CD8-positive, alpha-beta memory T cell (primary cell): ENCODE measurements around the gene CISTR. TPM values are rescaled to one million over a fixed set of nuclear protein-coding genes. Genes with fewer than 3 reads are reported as not detected.
"Not testable (repeated sequence)": the region's sequence is repeated elsewhere in the genome, so short reads cannot be mapped to it uniquely, and the experiment has no call there.

Source experiments
- CTCF ChIA-PET: fragments of 350-600 bp; sonication (Branson Sonifier 250); formaldehyde crosslinking; loops from one replicate; lab custom pipeline; 2021; ENCODE audit warnings: antibody characterized with exemption; lab: Charles Lee
- POLR2A ChIA-PET: fragments of 350-600 bp; sonication (Branson Sonifier 250); formaldehyde crosslinking; loops from one replicate; lab custom pipeline; 2021; ENCODE audit warnings: antibody characterized with exemption; lab: Charles Lee
- DNase-seq, 5 donors: peaks; one replicate each; pipeline versions ENCODE4 v3.0.0 to v3.0.0-alpha.2; 2020 to 2022; ENCODE audit warnings: mixed read lengths in 1 of 5
- H3K27ac ChIP-seq: one replicate; pipeline ENCODE4 v1.7.0; 2013; ENCODE audit warnings: low read depth, mild to moderate bottlenecking, low read length, moderate library complexity
- H3K27me3 ChIP-seq: 2 replicates; pipeline ENCODE4 v1.7.0; 2013; ENCODE audit warnings: low read length, mild to moderate bottlenecking; ENCODE audit not compliant: insufficient read depth, poor library complexity, severe bottlenecking
- H3K36me3 ChIP-seq: 2 replicates; pipeline ENCODE4 v1.7.0; 2013; ENCODE audit warnings: mild to moderate bottlenecking, low read length, moderate library complexity; ENCODE audit not compliant: insufficient read depth
- H3K4me1 ChIP-seq: 2 replicates; pipeline ENCODE4 v1.7.0; 2013; ENCODE audit warnings: mild to moderate bottlenecking, low read length, moderate library complexity; ENCODE audit not compliant: insufficient read depth
- H3K4me3 ChIP-seq: 2 replicates; pipeline ENCODE4 v1.7.0; 2013; ENCODE audit warnings: mild to moderate bottlenecking, low read length
- H3K9me3 ChIP-seq: 2 replicates; pipeline ENCODE4 v1.7.0; 2013; ENCODE audit warnings: mild to moderate bottlenecking, low read length
- H3K27ac Mint-ChIP-seq, 8 donors: one replicate each; pipeline ENCODE4 v1.8.0; 2020 to 2021; ENCODE audit warnings: mixed read lengths in 8 of 8, mild to moderate bottlenecking in 6 of 8, inconsistent platforms in 3 of 8, moderate library complexity in 3 of 8
- H3K27me3 Mint-ChIP-seq, 2 donors: one replicate each; pipeline ENCODE4 v1.8.0; 2020 to 2021; ENCODE audit warnings: mixed read lengths in 2 of 2, mild to moderate bottlenecking in 1 of 2, moderate library complexity in 1 of 2
- H3K36me3 Mint-ChIP-seq, 3 donors: one replicate each; pipeline ENCODE4 v1.8.0; 2020 to 2021; ENCODE audit warnings: mixed read lengths in 3 of 3, inconsistent platforms in 1 of 3, mild to moderate bottlenecking in 1 of 3
- H3K4me1 Mint-ChIP-seq, 3 donors: one replicate each; pipeline ENCODE4 v1.8.0; 2020 to 2021; ENCODE audit warnings: mixed read lengths in 3 of 3, inconsistent platforms in 1 of 3, mild to moderate bottlenecking in 1 of 3
- H3K4me3 Mint-ChIP-seq, 7 donors: one replicate each; pipeline ENCODE4 v1.8.0; 2020 to 2021; ENCODE audit warnings: mixed read lengths in 7 of 7, mild to moderate bottlenecking in 6 of 7, moderate library complexity in 4 of 7, inconsistent platforms in 2 of 7
- H3K9me3 Mint-ChIP-seq, 5 donors: one replicate each; pipeline ENCODE4 v1.8.0; 2020 to 2022; ENCODE audit warnings: mixed read lengths in 5 of 5, mild to moderate bottlenecking in 3 of 5, moderate library complexity in 2 of 5, inconsistent platforms in 1 of 5
- polyA plus RNA-seq: library from polyadenylated mRNA; unstranded; fragments of 300-500 nt; fragmentation: Illumina TruSeq; gene quantifications from one replicate; pipeline ENCODE4 v1.2.3, GENCODE V29; 2021
- total RNA-seq, 2 experiments: library from RNA; stranded (reverse); gene quantifications; one replicate each; pipeline ENCODE4 v1.2.3, GENCODE V29; 2021

The CISTR gene
- total and polyA plus RNA-seq, 3 experiments from 2014 or later = not detected

- DNase-seq = no peak
- H3K4me3 ChIP-seq = no peak overlapping the region
- no peaks in the 10 kb centered on the region for H3K9me3 ChIP-seq
- H3K27ac Mint-ChIP-seq = no peak overlapping the region
- CTCF ChIA-PET = no interaction called here
- peaks cover 0 to 2% (median 0%) of the 10 kb centered on the region in 5 donors for H3K9me3 Mint-ChIP-seq
- no peaks in the 10 kb centered on the region for H3K4me1 ChIP-seq
- POLR2A ChIA-PET = no interaction called here
- no peak overlapping the region for H3K4me3 Mint-ChIP-seq
- H3K4me1 Mint-ChIP-seq = no peaks in the 10 kb centered on the region
- no peak overlapping the region for H3K27ac ChIP-seq
- no peaks in the 10 kb centered on the region for H3K27me3 ChIP-seq
- peaks cover 0 to 3% (median 0%) of the 10 kb centered on the region in 3 donors for H3K36me3 Mint-ChIP-seq
- H3K36me3 ChIP-seq = no peaks in the 10 kb centered on the region
- H3K27me3 Mint-ChIP-seq = peaks cover 14 to 65% of the 10 kb centered on the region in 2 donors
Measured at GRCh38 chr12:53775478-53776145, 23.8 kb upstream of the CISTR start.

- Histone ChIP-seq H3K27me3 (peaks cover 1% of the 10 kb centered on the region), H3K36me3 (no peaks in the 10 kb centered on the region), H3K4me1 (no peaks in the 10 kb centered on the region), H3K9me3 (no peaks in the 10 kb centered on the region), H3K27ac (no peak overlapping the region), H3K4me3 (no peak overlapping the region)
- Mint-ChIP-seq H3K27ac (no peak overlapping the region), H3K4me3 (no peak overlapping the region), H3K4me1 (no peaks in the 10 kb centered on the region), H3K36me3 (peaks cover 0 to 3% (median 0%) of the 10 kb centered on the region in 3 donors), H3K27me3 (peaks cover 29 to 73% of the 10 kb centered on the region in 2 donors), H3K9me3 (peaks cover 0 to 2% (median 0%) of the 10 kb centered on the region in 5 donors)
- DNase-seq = no peak
- POLR2A ChIA-PET = no interaction called here
- CTCF ChIA-PET = no interaction called here
Measured at GRCh38 chr12:53770281-53770680, 18.5 kb upstream of the CISTR start.

- H3K36me3 Mint-ChIP-seq = no peaks in the 10 kb centered on the region
- H3K4me3 ChIP-seq = no peak overlapping the region
- H3K27ac ChIP-seq = no peak overlapping the region
- H3K4me1 Mint-ChIP-seq = no peaks in the 10 kb centered on the region
- H3K9me3 Mint-ChIP-seq = peaks cover 0 to 2% (median 0%) of the 10 kb centered on the region in 5 donors
- CTCF ChIA-PET = interaction anchor here (1.1 kb wide), 1 partner anchor 12 kb away, joined by 4 read pairs; no protein-coding TSS in a partner anchor
- H3K4me1 ChIP-seq = no peaks in the 10 kb centered on the region
- no peak overlapping the region for H3K4me3 Mint-ChIP-seq
- H3K27me3 ChIP-seq = peaks cover 8% of the 10 kb centered on the region
- peaks cover 29 to 76% of the 10 kb centered on the region in 2 donors for H3K27me3 Mint-ChIP-seq
- no peak for DNase-seq
- POLR2A ChIA-PET = no interaction called here
- H3K27ac Mint-ChIP-seq = no peak overlapping the region
- H3K9me3 ChIP-seq = no peaks in the 10 kb centered on the region
- H3K36me3 ChIP-seq = no peaks in the 10 kb centered on the region
Measured at GRCh38 chr12:53768976-53769375, 17.2 kb upstream of the CISTR start.

GRCh38 chr12:53766881-53767280 is 15.1 kb upstream of the CISTR start:
- Mint-ChIP-seq H3K4me1 (no peaks in the 10 kb centered on the region), H3K27me3 (peaks cover 41 to 76% of the 10 kb centered on the region in 2 donors), H3K27ac (no peak overlapping the region), H3K9me3 (no peaks in the 10 kb centered on the region), H3K4me3 (no peak overlapping the region), H3K36me3 (no peaks in the 10 kb centered on the region)
- Histone ChIP-seq H3K27me3 (peaks cover 8% of the 10 kb centered on the region), H3K9me3 (no peaks in the 10 kb centered on the region), H3K36me3 (no peaks in the 10 kb centered on the region), H3K4me3 (no peak overlapping the region), H3K27ac (no peak overlapping the region), H3K4me1 (no peaks in the 10 kb centered on the region)
- POLR2A ChIA-PET = no interaction called here
- no peak for DNase-seq
- CTCF ChIA-PET = interaction anchor here (2.8 kb wide), 1 partner anchor 10 kb away, joined by 12 read pairs; no protein-coding TSS in a partner anchor

- H3K27ac ChIP-seq = no peak overlapping the region
- H3K9me3 Mint-ChIP-seq = no peaks in the 10 kb centered on the region
- no peaks in the 10 kb centered on the region for H3K36me3 ChIP-seq
- H3K4me3 ChIP-seq = no peak overlapping the region
- H3K36me3 Mint-ChIP-seq = no peaks in the 10 kb centered on the region
- H3K9me3 ChIP-seq = no peaks in the 10 kb centered on the region
- H3K27ac Mint-ChIP-seq = no peak overlapping the region
- peaks cover 46 to 75% of the 10 kb centered on the region in 2 donors for H3K27me3 Mint-ChIP-seq
- ChIA-PET CTCF (interaction anchor here (1.0 to 2.8 kb wide), 3 partner anchors 9 to 17 kb away, joined by 3 to 12 read pairs (median 3); no protein-coding TSS in a partner anchor), POLR2A (no interaction called here)
- H3K4me3 Mint-ChIP-seq = no peak overlapping the region
- no peaks in the 10 kb centered on the region for H3K4me1 ChIP-seq
- no peaks in the 10 kb centered on the region for H3K4me1 Mint-ChIP-seq
- no peak for DNase-seq
- peaks cover 12% of the 10 kb centered on the region for H3K27me3 ChIP-seq
Measured at GRCh38 chr12:53765891-53766290, 14.1 kb upstream of the CISTR start.

- POLR2A ChIA-PET = no interaction called here
Measured at GRCh38 chr12:53764615-53765014, 12.8 kb upstream of the CISTR start.

GRCh38 chr12:53762793-53763192 is 11.0 kb upstream of the CISTR start:
- H3K27ac Mint-ChIP-seq, H3K4me1 Mint-ChIP-seq, H3K36me3 ChIP-seq, H3K9me3 ChIP-seq, H3K4me1 ChIP-seq, POLR2A ChIA-PET, H3K4me3 ChIP-seq, H3K9me3 Mint-ChIP-seq, DNase-seq, H3K36me3 Mint-ChIP-seq, H3K4me3 Mint-ChIP-seq, H3K27ac ChIP-seq: not testable (repeated sequence)
- peaks cover 62 to 87% of the 10 kb centered on the region in 2 donors for H3K27me3 Mint-ChIP-seq
- CTCF ChIA-PET = interaction anchor here (8.3 kb wide), 1 partner anchor 17 kb away, joined by 110 read pairs; no protein-coding TSS in a partner anchor
- peaks cover 35% of the 10 kb centered on the region for H3K27me3 ChIP-seq

More at GRCh38 chr12:53764615-53765014, 12.8 kb upstream of the CISTR start:
- Mint-ChIP-seq H3K4me1 (no peaks in the 10 kb centered on the region), H3K36me3 (no peaks in the 10 kb centered on the region), H3K27ac (no peak overlapping the region), H3K4me3 (no peak overlapping the region), H3K27me3 (peaks cover 56 to 79% of the 10 kb centered on the region in 2 donors), H3K9me3 (no peaks in the 10 kb centered on the region)
- H3K4me1 ChIP-seq = no peaks in the 10 kb centered on the region
- H3K27ac ChIP-seq = no peak overlapping the region
- H3K36me3 ChIP-seq = no peaks in the 10 kb centered on the region
- H3K9me3 ChIP-seq = no peaks in the 10 kb centered on the region
- peaks cover 16% of the 10 kb centered on the region for H3K27me3 ChIP-seq
- no peak for DNase-seq
- no peak overlapping the region for H3K4me3 ChIP-seq
- CTCF ChIA-PET = interaction anchor here (1.6 to 2.8 kb wide), 2 partner anchors 7 to 63 kb away, joined by 5 to 12 read pairs; no protein-coding TSS in a partner anchor

- Histone ChIP-seq H3K4me3 (no peak overlapping the region), H3K27ac (no peak overlapping the region), H3K27me3 (peaks cover 39% of the 10 kb centered on the region), H3K9me3 (no peaks in the 10 kb centered on the region), H3K4me1 (peaks cover 9% of the 10 kb centered on the region), H3K36me3 (no peaks in the 10 kb centered on the region)
- Mint-ChIP-seq H3K27ac (no peak overlapping the region), H3K4me3 (no peak overlapping the region), H3K36me3 (no peaks in the 10 kb centered on the region), H3K4me1 (peaks cover 0 to 13% (median 9%) of the 10 kb centered on the region in 3 donors), H3K9me3 (no peaks in the 10 kb centered on the region), H3K27me3 (peaks cover 49 to 72% of the 10 kb centered on the region in 2 donors)
- ChIA-PET POLR2A (no interaction called here), CTCF (interaction anchor here (1.3 to 8.3 kb wide), 2 partner anchors 10 to 16 kb away, joined by 4 to 110 read pairs; partner anchors contain the start of gene CISTR)
- no peak for DNase-seq
Measured at GRCh38 chr12:53761306-53761705, 9.5 kb upstream of the CISTR start.
